Osteoblast (primary cell): Measurements from ENCODE around the gene SEC63. TPM values are rescaled to one million over a fixed set of nuclear protein-coding genes. Genes with fewer than 3 reads are reported as not detected.
"Not testable (repeated sequence)": the region's sequence is repeated elsewhere in the genome, so short reads cannot be mapped to it uniquely, and the experiment has no call there.

Experiments used
- DNase-seq: peaks from one replicate; pipeline ENCODE4 v3.0.0; 2011; ENCODE audit warnings: low spot score, mixed read lengths; ENCODE audit not compliant: insufficient read length; ENCODE audit errors: missing footprints
- H2AFZ ChIP-seq: 2 replicates; pipeline ENCODE4 v1.6.0; 2011; ENCODE audit warnings: mild to moderate bottlenecking, low read length
- H3K27ac ChIP-seq: 2 replicates; pipeline ENCODE4 v1.5.1; 2011; ENCODE audit warnings: mild to moderate bottlenecking, low read depth, low read length, moderate library complexity
- H3K27me3 ChIP-seq: 2 replicates; pipeline ENCODE4 v1.6.0; 2012; ENCODE audit warnings: mild to moderate bottlenecking, control low read depth, inconsistent platforms, low read length, moderate library complexity; ENCODE audit not compliant: insufficient read depth
- H3K36me3 ChIP-seq: 2 replicates; pipeline ENCODE4 v1.5.1; 2011; ENCODE audit warnings: mild to moderate bottlenecking, low read length, control low read depth, moderate library complexity; ENCODE audit not compliant: insufficient read depth
- H3K4me1 ChIP-seq: 2 replicates; pipeline ENCODE4 v1.5.1; 2011; ENCODE audit warnings: mild to moderate bottlenecking, low read length, control low read depth, moderate library complexity; ENCODE audit not compliant: insufficient read depth
- H3K4me2 ChIP-seq: 2 replicates; pipeline ENCODE4 v1.6.0; 2011; ENCODE audit warnings: mild to moderate bottlenecking, low read length; ENCODE audit not compliant: insufficient read depth
- H3K4me3 ChIP-seq: fragments of 200-600 bp; sonication (generic); 3 replicates; pipeline ENCODE4 v1.5.1; 2012; ENCODE audit warnings: mild to moderate bottlenecking, low read length, inconsistent platforms; ENCODE audit not compliant: insufficient read depth
- H3K79me2 ChIP-seq: 2 replicates; pipeline ENCODE4 v1.6.0; 2012; ENCODE audit warnings: mild to moderate bottlenecking, low read length, control low read depth, inconsistent platforms; ENCODE audit not compliant: insufficient read depth
- H3K9me3 ChIP-seq: 2 replicates; pipeline ENCODE4 v1.5.1; 2011; ENCODE audit warnings: low read depth, low read length, control low read depth
- H4K20me1 ChIP-seq: 2 replicates; pipeline ENCODE4 v1.6.0; 2012; ENCODE audit warnings: mild to moderate bottlenecking, low read length, control low read depth; ENCODE audit not compliant: insufficient read depth
- total RNA-seq: library from RNA; depleted of rRNA; stranded (reverse); fragments of >200 nt; gene quantifications from 2 replicates; pipeline ENCODE4 v1.2.3, GENCODE V29; 2012
- TF ChIP-seq, protein P1 (sequence below): IDR thresholded peaks from 2 replicates; pipeline ENCODE4 v1.5.1; 2011; ENCODE audit warnings: mild to moderate bottlenecking, low read depth, low read length, moderate library complexity; ENCODE audit errors: extremely low read depth

SEC63 gene
- total RNA-seq, 1 donor, result 35.8 TPM

DNA sequence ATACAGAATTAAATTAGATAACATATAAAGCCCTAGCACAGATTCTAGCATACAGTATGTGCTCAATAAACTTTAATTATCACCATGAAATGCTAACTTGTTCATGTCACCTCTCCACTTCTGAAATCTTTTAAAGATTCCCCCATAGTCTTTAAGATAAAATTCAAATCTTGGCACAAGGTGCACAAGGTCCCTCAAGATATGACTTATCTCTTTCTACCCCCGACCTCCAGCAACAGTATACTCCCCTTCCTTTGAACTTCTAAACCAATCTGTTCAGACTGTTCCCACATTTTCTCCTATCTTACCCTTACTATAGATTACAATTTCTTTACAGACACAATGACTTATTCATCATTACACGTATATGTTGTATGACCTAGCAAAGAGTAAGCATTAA lies 29.0 kb downstream of the SEC63 start:
- TF ChIP-seq, protein P1, sequence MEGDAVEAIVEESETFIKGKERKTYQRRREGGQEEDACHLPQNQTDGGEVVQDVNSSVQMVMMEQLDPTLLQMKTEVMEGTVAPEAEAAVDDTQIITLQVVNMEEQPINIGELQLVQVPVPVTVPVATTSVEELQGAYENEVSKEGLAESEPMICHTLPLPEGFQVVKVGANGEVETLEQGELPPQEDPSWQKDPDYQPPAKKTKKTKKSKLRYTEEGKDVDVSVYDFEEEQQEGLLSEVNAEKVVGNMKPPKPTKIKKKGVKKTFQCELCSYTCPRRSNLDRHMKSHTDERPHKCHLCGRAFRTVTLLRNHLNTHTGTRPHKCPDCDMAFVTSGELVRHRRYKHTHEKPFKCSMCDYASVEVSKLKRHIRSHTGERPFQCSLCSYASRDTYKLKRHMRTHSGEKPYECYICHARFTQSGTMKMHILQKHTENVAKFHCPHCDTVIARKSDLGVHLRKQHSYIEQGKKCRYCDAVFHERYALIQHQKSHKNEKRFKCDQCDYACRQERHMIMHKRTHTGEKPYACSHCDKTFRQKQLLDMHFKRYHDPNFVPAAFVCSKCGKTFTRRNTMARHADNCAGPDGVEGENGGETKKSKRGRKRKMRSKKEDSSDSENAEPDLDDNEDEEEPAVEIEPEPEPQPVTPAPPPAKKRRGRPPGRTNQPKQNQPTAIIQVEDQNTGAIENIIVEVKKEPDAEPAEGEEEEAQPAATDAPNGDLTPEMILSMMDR, result no peak
- no peak overlapping the region for H3K4me2 ChIP-seq
- no peak overlapping the region for H2AFZ ChIP-seq
- H3K9me3 ChIP-seq, result no peaks in the 10 kb centered on the region
- H4K20me1 ChIP-seq, result peaks cover 48% of the 10 kb centered on the region
- peaks cover 5% of the 10 kb centered on the region for H3K4me1 ChIP-seq
- no peaks in the 10 kb centered on the region for H3K27me3 ChIP-seq
- peaks cover 2% of the 10 kb centered on the region for H3K36me3 ChIP-seq
- peaks cover 79% of the 10 kb centered on the region for H3K79me2 ChIP-seq
- H3K27ac ChIP-seq, result no peak overlapping the region
- no peak overlapping the region for H3K4me3 ChIP-seq
- DNase-seq, result no peak

DNA sequence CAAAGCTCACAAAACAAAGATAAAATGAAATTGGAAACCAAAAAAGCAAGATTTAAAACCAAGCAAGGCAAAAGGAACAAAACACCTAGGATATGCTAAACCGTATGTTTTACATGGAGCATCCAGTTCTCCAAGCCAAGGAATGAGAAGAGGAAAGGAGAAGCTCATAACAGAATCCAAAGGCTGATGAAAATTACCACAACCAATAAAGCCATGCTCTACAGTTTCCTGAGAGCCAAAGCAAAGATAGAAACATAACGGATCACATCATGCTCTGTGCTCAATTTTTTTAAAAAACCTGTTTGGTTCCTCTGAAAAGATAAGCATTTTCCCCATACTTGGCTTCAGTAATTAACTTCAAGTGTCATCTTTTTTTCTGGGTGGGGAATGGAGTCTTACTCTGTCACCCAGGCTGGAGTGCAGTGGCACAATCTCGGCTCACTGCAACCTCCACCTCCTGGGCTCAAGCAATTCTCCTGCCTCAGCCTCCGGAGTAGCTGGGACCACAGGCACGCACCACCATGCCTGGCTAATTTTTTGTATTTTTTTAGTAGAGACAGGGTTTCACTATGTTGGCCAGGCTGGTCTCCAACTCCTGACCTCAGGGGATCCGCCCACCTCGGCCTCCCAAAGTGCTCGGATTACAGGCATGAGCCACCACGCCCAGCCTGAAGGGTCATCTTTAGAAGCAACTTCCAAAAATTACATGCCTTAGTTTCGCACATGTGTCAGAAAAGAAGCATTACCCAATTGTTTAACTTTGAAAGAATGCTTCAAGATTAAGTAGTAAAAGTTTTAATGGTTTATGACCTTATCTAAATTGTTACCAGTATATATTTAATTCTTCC lies 31.1 kb downstream of the SEC63 start:
- H3K79me2 ChIP-seq, result peaks cover 73% of the 10 kb centered on the region
- not testable (repeated sequence) for H3K9me3 ChIP-seq, H3K36me3 ChIP-seq, H3K4me1 ChIP-seq, H3K27me3 ChIP-seq, H3K4me3 ChIP-seq, H3K4me2 ChIP-seq, DNase-seq, H2AFZ ChIP-seq
- H4K20me1 ChIP-seq, result peaks cover 43% of the 10 kb centered on the region
- H3K27ac ChIP-seq, result peak overlapping the region; percentile 12

DNA sequence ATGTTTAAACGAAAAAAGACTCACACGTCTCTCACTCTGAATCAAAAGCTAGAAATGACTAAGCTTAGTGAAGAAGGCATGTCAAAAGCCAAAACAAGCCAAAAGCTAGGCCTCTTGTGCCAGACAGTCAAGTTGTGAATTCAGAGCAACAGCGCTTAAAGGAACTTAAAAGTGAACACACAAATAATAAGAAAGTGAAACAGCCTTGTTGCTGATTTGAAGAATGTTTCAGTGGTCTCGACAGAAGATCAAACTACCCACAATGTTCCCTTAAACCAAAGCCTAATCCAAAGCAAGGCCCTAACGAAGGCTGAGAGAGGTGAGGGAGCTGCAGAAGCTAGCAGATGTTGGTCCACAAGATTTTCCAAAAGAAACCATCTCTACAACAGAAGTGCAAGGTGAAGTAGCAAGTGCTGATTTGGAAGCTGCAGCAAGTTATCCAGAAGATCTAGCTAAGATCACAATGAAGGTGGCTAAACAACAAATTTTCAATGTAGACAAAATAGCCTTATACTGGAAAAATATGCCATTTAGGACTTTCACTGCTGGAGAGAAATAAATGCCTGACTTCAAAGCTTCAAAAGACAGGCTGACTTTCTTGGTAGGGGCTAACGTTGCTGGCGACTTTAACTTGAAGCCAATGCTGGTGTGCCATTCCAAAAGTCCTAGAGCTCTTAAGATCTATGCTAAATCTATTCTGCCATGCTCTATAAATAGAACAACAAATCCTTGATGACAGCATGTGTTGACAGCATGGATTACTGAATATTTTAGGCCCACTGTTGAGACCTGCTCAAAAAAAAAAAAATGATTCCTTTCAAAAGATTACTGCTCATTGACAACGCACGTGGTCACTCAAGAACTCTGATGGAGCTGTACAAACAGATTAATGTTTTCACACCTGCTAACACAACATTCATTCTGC lies 40.3 kb downstream of the SEC63 start:
- DNase-seq, result no peak
- H3K79me2 ChIP-seq, result peaks cover 24% of the 10 kb centered on the region
- TF ChIP-seq, protein P1, result no peak

DNA sequence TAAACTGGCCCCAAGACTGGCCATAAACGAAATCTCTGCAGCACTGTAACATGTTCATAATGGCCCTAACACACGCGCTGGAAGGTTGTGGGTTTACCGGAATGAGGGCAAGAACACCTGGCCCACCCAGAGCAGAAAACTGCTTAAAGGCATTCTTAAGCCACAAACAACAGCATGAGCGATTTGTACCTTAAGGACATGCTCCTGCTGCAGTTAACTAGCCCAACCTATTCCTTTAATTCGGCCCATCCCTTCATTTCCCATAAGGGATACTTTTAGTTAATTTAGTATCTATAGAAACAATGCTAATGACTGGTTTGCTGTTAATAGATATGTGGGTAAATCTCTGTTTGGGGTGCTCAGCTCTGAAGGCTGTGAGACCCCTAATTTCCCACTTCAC lies 41.0 kb downstream of the SEC63 start:
- not testable (repeated sequence) for DNase-seq, H3K9me3 ChIP-seq, H3K4me1 ChIP-seq, H3K27me3 ChIP-seq, H3K4me3 ChIP-seq, H3K4me2 ChIP-seq, H2AFZ ChIP-seq, H3K27ac ChIP-seq
- Histone ChIP-seq H3K79me2 (peaks cover 24% of the 10 kb centered on the region), H4K20me1 (peaks cover 15% of the 10 kb centered on the region), H3K36me3 (peaks cover 43% of the 10 kb centered on the region)

More for the DNA sequence above, 40.3 kb downstream of the SEC63 start:
- H3K4me2 ChIP-seq, result no peak overlapping the region
- no peak overlapping the region for H3K4me3 ChIP-seq
- peaks cover 19% of the 10 kb centered on the region for H4K20me1 ChIP-seq
- no peak overlapping the region for H2AFZ ChIP-seq
- H3K36me3 ChIP-seq, result peaks cover 36% of the 10 kb centered on the region
- H3K9me3 ChIP-seq, result peaks cover 4% of the 10 kb centered on the region
- H3K27me3 ChIP-seq, result no peaks in the 10 kb centered on the region
- no peak overlapping the region for H3K27ac ChIP-seq
- no peaks in the 10 kb centered on the region for H3K4me1 ChIP-seq
